BJ (cell line): ENCODE data around the gene CACNA1C. TPM values are rescaled to one million over a fixed set of nuclear protein-coding genes. Genes with fewer than 3 reads are reported as not detected.

ENCODE experiments used
- CTCF ChIA-PET: fragments of 350-600 bp; formaldehyde crosslinking; extraction: SDS; loops from one replicate; lab custom pipeline; 2021; ENCODE audit warnings: antibody characterized with exemption, inconsistent platforms; lab: Yijun Ruan, JAX
- POLR2A ChIA-PET: fragments of 300-600 bp; sonication (Branson Sonifier 250); formaldehyde crosslinking; extraction: SDS; loops from one replicate; lab custom pipeline; 2021; ENCODE audit warnings: antibody characterized with exemption; lab: Charles Lee
- DNase-seq: peaks from one replicate; pipeline ENCODE4 v3.0.0-alpha.2; 2011; ENCODE audit warnings: low read depth
- H3K27me3 ChIP-seq: 2 replicates; pipeline ENCODE4 v1.6.0; 2011; ENCODE audit warnings: low read length; ENCODE audit not compliant: control insufficient read depth, insufficient read depth
- H3K36me3 ChIP-seq: 2 replicates; pipeline ENCODE4 v1.5.1; 2011; ENCODE audit warnings: low read length; ENCODE audit not compliant: control insufficient read depth, insufficient read depth
- H3K4me3 ChIP-seq: 2 replicates; pipeline ENCODE4 v1.5.1; 2011; ENCODE audit warnings: low read depth, mild to moderate bottlenecking, control low read depth, low read length
- CTCF ChIP-seq: IDR thresholded peaks from 2 replicates; pipeline ENCODE4 v1.5.1; 2011; ENCODE audit warnings: low read depth, mild to moderate bottlenecking, control low read depth, inconsistent platforms, low read length, moderate library complexity; ENCODE audit not compliant: insufficient read depth
- polyA plus RNA-seq: library from polyadenylated mRNA; depleted of rRNA; stranded (reverse); fragments of >200 nt; gene quantifications from 2 replicates; pipeline ENCODE4 v1.2.3, GENCODE V29; 2011

Gene CACNA1C
- polyA plus RNA-seq, 1 experiment = 14.7 TPM

GRCh38 chr12:2466211-2466610 is 413.4 kb downstream of the CACNA1C start:
- POLR2A ChIA-PET = no interaction called here
- CTCF ChIA-PET = no interaction called here
- Histone ChIP-seq H3K4me3 (no peak overlapping the region), H3K36me3 (peaks cover 16% of the 10 kb centered on the region), H3K27me3 (no peaks in the 10 kb centered on the region)
- no peak for TF ChIP-seq CTCF
- no peak for DNase-seq

- H3K4me3 ChIP-seq = no peak overlapping the region
- no peak for DNase-seq
- ChIA-PET CTCF (no interaction called here), POLR2A (no interaction called here)
- no peaks in the 10 kb centered on the region for H3K27me3 ChIP-seq
- H3K36me3 ChIP-seq = peaks cover 12% of the 10 kb centered on the region
- TF ChIP-seq CTCF = no peak
These were observed 414.8 kb downstream of the CACNA1C start for GRCh38 chr12:2467447-2468195.

GRCh38 chr12:2475984-2476383 is 423.2 kb downstream of the CACNA1C start:
- Histone ChIP-seq H3K4me3 (no peak overlapping the region), H3K27me3 (no peaks in the 10 kb centered on the region), H3K36me3 (peaks cover 2% of the 10 kb centered on the region)
- no peak for TF ChIP-seq CTCF
- CTCF ChIA-PET = interaction anchor here (0.6 kb wide), 1 partner anchor 81 kb away, joined by 3 read pairs; no protein-coding TSS in a partner anchor
- POLR2A ChIA-PET = no interaction called here
- DNase-seq = no peak

- H3K27me3 ChIP-seq = no peaks in the 10 kb centered on the region
- no peak overlapping the region for H3K4me3 ChIP-seq
- CTCF ChIA-PET = interaction anchor here (0.8 kb wide), 1 partner anchor 14 kb away, joined by 3 read pairs; no protein-coding TSS in a partner anchor
- DNase-seq = no peak
- peaks cover 2% of the 10 kb centered on the region for H3K36me3 ChIP-seq
- no peak for TF ChIP-seq CTCF
- POLR2A ChIA-PET = no interaction called here
These were observed 424.4 kb downstream of the CACNA1C start for GRCh38 chr12:2477009-2477766.

- ChIA-PET POLR2A (no interaction called here), CTCF (no interaction called here)
- no peak for DNase-seq
- Histone ChIP-seq H3K4me3 (no peak overlapping the region), H3K36me3 (peaks cover 2% of the 10 kb centered on the region), H3K27me3 (no peaks in the 10 kb centered on the region)
- no peak for TF ChIP-seq CTCF
These were observed 427.2 kb downstream of the CACNA1C start for GRCh38 chr12:2479851-2480535.
